Cerebellar cortex (tissue), 1 donor: Measurements from ENCODE around the gene CLP1.
A peak's percentile ranks its signal among the peaks of the same experiment; 100 is the strongest.
"Not testable (repeated sequence)": the region's sequence is repeated elsewhere in the genome, so short reads cannot be mapped to it uniquely, and the experiment has no call there.

ENCODE experiments used
- DNase-seq: peaks from one replicate; pipeline ENCODE4 v3.0.0-alpha.2; 2015; ENCODE audit warnings: low spot score

The CLP1 gene

DNA sequence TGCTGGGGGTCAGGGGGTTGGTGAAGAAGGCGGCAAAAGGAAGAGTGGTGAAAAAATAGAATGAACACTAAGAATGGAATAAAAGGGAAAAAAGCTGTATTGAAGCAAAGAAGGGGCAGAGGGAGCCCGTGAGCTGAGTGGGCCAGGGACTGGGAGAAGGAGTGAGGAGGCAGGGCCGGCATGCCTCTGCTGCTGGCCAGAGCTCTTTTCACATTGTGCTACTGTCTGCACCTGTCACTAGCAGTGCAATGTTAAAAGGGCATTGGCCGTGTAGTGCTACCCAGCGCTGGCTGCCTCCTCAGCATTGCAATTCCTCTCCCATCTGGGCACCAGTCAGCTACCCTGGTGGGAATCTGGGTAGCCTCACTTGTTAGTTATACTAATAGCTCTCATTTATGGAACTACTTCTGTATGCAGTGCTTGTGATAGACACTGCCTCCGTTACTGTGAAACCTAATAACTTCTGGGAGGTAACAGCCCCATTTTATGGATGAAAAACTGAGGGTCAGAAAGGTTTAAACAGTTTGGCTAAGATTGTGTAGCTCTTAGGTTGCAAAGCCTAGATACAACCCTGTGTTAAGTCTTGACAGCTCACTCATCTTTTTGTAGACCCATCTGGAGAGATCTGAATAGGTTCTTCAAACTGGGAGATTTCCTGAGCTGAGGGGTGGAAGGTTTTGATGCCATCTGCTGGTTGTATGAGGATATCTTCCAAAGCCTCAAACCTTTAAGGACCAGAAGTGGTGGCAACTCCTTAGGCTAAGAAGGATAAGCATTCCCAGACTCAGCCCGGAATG lies 16.4 kb upstream of the CLP1 start:
- DNase-seq = peak; percentile 79

DNA sequence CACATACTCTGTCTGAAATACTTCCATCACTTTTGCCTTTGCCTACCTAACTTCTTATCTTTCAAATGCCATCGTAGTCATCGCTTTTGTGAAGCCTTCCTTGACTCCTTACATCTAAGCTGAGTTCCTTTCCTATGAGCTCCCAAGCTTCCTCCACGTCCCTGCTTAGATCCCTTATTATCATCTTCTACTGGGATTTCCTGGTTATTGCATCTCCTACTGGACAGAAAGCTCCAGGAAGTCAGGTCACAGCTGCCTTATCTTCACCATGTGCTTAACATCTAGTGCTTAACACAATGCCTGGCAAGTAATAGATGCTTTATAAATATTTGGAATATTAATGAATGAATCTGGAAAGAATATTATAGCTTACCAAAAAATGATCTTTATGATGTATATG lies 13.8 kb upstream of the CLP1 start:
- peak; percentile 52 for DNase-seq

DNA sequence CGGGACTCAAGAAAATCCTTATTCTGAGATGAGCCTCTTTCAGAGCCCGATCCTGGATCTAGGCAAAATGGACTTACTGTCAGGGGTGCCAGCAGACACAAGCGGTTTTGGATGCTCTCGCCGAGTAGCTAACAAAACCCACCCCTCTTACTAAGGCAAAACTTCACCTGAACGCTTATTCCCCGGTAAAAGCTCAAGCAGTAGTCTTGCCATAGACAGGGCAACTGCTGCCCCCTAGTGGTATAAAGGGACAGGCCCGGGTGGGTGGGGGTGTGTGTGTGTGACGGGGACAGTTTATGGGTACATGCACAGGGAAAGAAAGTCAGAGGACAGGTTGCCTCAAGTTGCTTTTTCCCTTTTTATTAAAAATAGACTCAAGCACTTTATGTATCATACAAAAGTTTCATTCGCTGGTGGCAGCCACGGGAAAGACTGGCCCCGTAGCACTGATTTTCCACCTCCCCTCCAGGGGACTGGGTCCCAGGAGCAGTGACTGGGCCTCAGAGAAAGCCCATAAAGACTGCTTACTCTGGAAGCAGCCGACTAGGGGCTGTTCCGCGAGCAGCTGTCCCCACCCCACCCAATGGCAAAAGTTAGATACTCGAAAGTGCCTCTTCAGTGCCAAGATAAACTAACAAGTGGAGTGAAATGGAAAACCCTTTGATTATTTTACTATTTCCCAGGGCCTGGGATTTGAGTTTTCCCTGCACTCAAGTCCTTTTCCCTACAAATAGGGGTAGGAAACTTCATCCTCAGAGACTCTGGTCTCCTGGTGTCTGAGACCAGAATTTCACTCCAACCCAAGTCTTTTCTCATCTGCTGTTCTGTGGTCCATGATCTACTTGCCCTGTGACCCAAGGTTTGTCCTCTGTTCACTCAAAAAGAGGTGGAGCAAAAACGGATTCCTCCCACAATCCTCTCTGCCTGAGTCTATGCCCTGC lies 12.5 kb upstream of the CLP1 start:
- DNase-seq = peak; percentile 92

DNA sequence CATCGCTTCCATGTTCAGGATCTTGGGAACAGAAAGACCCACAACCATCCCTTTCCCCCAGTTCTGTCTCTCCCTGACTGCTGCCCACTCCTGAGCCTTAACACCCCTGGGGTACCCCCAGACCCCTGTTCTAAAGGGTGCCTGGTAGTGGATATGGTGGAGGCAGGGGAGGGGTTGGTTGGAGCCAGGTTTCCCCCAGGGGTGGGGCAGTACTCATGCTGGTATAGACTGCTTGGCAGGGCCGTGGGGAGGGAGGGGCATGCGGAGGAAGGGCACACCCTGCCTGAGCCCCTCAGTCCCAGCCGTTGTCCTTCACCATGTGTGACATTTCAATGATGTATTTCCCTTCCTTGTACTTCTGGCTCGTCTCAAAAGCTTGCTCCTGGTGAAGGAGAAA lies 11.9 kb upstream of the CLP1 start:
- DNase-seq = no peak

DNA sequence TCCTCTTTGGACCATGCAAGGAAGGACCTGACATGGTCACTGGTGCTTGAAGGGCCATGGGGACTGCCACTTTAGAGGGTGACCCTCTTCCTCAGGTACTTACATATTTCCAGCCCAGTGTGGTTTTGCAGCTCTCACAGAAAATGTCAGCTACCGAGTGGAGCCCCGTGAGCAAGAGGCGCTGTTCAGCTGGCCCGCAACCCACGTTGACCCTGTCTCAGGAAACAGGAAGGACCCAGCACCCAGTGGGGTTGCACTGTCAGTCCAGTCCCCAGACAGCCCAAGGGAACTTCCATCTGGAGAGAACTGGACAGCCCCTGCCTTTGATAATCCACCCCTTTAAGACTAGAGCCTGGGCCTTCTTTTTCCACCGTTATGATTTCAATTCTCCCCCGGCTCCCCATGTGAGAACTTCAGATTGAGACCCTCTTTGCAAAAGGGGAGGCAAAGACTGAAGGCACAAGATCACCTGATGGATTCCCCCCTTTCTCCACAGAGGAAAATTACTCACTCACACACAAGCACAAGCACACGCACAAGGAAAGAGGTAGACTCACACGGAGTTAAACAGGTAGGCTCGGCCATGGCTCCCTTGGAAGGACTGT lies 11.3 kb upstream of the CLP1 start:
- no peak for DNase-seq

DNA sequence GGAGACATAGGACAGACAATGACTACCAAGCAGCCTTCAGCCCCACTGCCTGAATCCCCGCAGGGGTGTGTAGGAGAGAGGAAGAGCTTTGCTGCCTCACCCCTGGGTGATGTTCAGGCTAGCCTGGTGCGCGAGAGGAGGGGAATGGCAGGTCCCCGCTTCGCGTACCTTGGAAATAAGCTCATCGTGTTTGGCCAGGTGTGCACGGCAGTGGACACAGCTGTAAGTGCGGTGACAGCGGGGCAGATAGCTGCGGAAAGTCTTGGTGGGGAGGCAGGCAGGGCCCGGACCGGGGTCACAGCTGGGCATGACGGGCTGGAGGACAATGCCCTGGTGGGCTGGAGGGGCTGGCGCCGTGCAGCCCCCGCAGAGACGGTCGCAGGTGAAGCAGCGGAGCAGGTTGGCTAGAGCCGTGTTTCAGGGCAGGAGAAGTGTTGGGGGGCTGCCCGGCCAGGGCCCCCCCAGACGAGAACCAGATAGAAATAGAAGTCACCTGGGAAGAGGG lies 10.7 kb upstream of the CLP1 start:
- peak; percentile 57 for DNase-seq

DNA sequence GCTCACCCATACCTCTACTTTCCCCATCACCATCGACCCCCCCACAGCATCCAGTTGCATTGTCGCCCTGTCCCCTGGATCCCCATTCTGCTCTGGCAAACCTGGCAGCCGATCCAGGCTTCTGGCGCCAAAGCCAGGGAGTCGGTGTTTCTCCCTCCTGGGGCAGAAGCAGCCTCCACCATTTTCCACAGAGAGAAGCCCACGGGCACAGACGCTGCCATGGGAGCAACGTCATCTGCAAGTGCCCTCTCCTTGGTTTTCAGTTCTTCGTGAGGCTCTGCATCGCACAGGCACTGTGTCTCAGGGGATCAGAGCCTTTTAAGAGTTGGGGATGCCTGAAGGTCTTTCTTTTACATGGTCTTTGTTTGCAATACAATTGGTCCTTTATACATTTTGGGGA lies 10.2 kb upstream of the CLP1 start:
- DNase-seq = peak; percentile 48

DNA sequence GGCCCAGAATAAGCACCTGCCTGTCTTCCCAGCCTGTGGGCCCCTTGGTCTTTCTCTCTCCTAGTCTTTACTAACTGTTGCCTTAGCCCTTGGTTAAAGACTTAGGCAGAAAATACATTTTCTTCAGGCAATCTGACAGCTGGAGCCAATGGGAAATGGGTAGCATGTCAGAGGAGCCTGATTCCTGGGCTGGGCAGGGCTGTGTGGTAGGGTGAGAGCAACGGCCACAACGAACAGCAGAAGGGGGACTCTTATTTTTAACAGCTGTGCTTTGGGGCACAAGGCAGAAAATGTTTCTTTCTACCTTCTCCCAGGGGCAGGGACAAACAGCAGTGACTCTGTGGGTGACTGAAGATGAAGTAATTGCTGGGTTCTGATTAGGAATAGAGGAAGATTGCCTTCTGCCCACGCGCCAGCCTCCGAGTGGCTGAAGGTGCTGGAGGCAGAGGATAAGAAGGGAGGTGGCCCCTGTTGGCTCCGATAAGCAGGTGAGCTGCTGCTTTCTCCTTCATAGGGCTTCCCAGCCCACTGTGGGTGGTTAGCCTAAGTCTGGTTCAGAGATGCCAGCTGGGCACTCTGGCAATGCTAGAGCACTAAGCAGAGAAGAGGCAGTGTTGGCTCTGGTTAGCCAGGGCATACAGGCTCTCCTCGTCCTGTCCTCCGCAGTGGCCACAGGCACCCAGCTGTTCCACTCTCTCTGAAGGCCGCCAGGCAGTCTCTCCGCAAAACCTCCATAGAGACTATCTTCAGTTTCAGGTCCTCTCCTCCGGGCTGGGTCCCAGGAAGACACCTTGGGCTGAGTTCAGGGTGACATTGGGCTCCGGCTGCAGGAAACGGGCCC lies 9.4 kb upstream of the CLP1 start:
- peak; percentile 75 for DNase-seq

DNA sequence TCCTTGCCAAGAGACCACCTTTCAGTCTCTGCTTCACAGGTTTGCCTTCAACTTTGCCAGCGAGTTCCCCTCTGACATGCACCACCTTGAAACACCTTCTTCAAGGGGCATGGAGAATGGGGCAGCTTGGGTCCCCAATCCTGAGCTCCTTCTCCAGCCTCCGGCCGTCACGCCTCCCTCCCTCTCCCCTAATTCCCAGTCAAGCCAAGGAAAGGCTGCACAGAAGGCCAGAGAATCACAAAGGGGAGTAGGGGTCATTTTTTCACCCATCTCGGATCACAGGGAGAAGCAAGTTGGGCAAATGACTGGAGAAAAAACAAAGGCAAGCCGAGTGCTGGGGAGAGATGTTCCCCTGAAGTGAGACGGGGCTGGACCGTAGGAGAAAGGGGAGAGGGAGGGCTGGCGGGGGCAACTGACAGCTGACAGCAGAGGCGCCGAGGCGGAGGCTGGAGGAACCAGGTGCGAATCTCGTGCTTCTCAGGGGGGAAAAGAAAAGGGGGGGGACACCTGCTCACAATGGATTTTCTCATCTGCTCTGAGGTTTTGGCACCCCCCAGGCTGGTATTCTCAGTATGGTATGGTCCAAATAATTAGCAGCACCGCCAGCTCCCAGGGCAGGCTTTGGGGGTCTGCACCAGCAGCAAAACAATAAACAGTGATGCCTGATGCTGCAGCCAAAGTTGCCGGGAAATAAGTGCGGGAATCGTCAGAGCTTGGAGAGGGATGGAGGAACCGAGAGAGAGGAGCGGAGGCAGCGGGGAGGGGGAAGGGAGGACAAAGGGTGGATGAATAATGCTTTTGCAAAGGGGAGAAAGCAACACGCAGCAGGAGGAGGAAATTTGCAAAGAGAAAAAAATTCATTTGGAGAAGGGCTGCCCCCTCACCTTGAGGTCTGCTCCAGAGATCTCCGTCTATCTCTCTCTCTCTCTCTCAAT lies 8.5 kb upstream of the CLP1 start:
- peak; percentile 68 for DNase-seq

DNA sequence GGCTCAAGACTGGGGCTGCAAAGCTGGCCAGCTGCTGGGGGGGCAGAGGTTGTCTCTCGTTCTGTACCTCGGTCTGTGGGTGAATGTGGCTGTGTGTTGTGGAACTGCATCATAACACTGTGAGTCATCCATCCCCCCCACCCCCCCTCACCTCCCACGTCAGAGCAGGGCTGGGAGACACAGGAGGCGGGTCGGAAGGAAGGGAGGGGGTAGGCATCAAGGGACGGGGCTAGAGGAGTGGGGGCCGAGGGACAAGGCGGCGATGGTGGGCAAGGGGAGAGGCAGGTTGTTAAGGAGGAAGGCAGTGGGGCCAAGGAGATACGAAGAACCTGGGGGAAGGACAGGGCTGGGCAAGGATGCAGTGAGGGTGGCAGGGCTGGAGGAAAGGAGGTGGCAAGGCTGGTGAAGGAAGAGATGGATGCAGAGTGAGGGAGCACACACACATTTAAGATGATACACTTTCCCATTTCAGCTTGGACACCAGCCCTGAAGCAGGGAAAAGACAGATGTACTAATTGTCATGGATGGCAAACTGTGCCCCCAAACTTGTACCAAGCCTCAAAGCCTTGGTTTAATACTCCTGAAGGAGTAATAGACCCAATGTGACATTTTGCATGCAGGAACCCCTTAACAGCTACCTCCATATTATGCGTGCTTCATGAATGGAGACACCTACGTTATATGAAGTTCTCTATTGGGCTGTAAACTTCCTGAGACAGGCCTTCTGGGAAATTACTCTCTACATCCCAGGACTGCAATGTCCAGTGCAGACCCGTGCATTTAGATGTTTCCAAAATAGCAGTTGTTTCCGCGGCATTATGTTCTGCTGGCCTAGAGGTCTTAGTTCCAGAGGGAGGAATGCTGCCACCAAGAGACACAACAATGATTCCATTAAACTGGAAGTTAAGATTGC lies 7.5 kb upstream of the CLP1 start, which contains the start of gene YPEL4:
Gene YPEL4 (minus strand): TSS at position 87 of the 913 bp plus-strand sequence. CDS start 2,805 bp downstream, outside the sequence.
- peak; percentile 93 for DNase-seq

DNA sequence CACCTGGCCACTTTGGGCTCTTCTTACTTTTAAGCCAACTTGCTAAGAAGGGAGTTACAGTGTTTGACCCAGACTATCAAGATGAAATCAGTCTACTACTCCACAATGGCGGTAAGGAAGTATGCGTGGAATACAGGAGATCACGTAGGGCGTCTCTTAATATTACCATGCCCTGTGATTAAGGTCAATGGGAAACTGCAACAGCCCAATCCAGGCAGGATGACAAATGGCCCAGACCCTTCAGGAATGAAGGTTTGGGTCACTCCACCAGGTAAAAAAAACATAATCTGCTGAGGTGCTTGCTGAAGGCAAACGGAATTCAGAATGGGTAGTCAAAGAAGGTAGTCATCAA lies 6.8 kb upstream of the CLP1 start:
- DNase-seq = no peak

DNA sequence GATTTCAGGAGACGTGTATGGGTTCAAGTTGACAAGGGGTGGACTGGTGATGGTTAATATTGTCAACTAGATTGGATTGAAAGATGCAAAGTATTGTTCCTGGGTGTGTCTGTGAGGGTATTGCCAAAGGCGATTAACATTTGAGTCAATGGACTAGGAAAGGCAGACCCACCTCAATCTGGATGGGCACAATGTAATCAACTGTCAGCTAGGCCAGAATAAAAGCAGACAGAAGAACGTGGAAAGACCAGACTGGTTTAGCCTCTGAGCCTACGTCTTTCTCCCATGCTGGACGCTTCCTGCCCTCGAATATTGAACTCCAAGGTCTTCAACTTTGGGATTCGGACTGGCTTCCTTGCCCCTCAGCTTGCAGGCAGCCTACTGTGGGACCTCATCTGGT lies 6.2 kb upstream of the CLP1 start:
- no peak for DNase-seq

DNA sequence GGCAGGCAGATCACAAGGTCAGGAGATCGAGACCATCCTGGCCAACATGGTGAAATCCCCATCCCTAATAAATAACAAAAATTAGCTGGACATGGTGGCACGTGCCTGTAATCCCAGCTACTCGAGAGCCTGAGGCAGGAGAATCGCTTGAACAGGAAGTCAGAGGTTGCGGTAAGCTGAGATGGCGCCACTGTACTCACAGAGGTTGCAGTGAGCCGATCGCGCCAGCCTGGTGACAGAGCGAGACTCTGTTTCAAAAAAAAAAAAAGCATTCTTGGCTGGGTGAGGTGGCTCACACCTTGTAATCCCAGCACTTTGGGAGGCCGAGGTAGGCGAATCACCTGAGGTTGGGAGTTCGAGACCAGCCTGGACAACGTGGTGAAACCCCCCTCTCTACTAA lies 5.3 kb upstream of the CLP1 start:
- DNase-seq = not testable (repeated sequence)

DNA sequence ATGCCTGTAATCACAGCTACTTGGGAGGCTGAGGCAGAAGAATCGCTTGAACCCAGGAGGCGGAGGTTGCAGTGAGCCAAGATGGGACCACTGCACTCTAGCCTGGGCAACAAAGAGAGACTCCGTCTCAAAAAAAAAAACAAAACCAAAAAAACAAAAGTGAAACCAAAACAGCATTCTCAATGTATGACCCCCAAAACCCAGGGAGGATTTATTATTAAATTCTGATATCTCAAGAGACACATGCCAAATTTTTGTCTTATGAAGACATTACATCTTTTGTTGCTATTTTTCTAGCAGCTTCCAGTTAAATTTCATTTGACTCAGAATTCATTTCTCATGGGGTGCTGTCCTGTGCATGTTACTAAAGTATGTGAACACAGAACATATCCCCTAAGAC lies 4.9 kb upstream of the CLP1 start:
- no peak for DNase-seq

DNA sequence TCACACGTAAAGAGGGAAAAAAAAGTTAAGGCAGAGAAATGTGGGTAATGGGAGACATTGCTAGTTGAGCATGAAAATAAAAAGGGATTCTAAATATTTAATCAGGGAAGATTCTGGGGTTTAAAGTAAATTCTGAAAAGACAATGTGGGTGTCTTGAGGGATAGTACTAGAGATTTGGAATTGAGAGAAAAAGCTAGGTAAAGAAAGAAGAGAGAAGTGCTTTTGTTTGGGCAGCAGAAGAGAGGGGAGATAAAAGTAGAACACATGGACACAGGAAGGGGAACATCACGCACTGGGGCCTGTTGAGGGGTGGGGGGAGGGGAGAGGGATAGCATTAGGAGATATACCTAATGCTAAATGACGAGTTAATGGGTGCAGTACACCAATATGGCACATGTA lies 4.4 kb upstream of the CLP1 start:
- DNase-seq = no peak

DNA sequence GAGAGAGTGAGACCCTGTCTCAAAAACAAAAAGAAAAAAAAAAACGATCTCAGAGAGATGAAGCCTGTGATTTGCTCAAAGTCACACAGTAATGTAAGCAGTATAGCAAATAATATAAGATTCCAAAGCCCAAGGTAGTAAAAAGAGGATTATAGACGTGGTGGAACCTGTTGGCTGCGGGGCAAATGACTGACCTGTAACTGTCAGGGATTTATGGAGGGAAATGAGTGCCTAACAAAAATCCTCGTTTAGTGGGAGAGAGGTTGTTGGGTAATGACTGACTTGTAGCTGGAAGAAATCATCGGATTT lies 723 bp upstream of the CLP1 start:
- no peak for DNase-seq

DNA sequence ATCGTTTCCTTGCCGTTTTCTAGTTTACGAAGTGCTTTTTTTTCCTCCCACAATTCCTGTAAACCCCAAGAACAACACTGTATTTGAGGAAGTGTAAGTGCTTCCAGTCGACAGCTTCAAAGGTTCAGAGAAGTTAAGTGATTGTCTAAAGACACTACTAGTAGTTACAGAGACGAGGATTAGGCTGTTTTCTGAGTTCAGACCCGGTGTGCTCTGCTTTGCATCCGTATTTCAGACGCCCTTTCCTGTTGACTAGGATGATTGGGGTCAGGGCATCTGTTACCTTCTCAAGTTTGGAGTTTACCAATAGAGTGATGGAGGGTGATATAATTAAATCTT lies 430 bp downstream of the CLP1 start:
- no peak for DNase-seq

DNA sequence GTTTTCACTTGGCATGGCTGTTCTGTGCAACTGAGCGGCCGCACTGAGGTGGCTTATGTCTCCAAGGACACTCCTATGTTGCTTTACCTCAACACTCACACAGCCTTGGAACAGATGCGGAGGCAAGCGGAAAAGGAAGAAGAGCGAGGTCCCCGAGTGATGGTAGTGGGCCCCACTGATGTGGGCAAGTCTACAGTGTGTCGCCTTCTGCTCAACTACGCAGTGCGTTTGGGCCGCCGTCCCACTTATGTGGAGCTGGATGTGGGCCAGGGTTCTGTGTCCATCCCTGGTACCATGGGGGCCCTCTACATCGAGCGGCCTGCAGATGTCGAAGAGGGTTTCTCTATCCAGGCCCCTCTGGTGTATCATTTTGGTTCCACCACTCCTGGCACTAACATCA lies 2.1 kb downstream of the CLP1 start:
- no peak for DNase-seq

DNA sequence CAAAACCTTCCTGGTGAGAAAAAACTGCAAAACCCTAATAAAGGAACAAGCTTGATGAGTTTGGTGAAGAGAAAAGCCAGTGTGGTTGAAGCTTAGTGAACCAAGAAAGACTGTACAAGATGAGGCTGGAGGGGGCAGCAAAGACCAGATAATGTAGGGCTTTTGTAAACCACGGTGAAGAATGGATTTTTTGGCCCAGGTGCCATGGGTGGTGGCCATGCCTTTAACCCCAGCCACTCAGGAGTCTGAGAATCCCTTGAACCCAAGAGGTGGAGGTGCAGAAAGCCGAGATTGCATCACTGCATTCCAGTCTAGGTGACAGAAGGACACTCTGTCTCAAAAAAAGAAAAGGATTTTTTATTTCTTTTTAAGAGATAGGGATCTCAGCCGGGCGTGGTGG lies 5.3 kb downstream of the CLP1 start:
- no peak for DNase-seq

DNA sequence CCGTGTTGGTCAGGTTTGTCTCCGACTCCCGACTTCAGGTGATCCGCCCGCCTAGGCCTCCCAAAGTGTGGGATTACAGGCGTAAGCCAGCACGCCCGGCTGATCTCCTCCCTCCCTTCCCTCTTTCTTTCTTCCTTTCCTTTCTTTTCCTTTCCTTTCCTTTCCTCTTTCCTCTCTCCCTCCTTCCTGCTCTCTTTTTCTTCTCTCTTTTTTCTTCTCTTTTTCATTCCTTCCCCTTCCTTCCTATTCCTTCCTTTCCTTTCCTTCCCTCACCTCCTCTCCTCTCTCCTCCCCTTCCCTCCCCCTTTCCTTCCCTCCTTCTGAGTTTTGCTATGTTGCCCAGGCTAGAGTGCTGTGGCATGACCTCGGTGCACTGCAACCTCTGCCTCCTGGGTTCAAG lies 6.4 kb downstream of the CLP1 start:
- DNase-seq = no peak
